HG03064 (cell line): Measurements from ENCODE around the gene PPM1F.
"Not testable (repeated sequence)": the region's sequence is repeated elsewhere in the genome, so short reads cannot be mapped to it uniquely, and the experiment has no call there.

Source experiments
- ATAC-seq: cut with Tn5 transposase; IDR thresholded peaks from one replicate; pipeline ENCODE4 v1.9.1; 2021; ENCODE audit warnings: low read depth; ENCODE audit not compliant: unreplicated experiment

The PPM1F gene

DNA sequence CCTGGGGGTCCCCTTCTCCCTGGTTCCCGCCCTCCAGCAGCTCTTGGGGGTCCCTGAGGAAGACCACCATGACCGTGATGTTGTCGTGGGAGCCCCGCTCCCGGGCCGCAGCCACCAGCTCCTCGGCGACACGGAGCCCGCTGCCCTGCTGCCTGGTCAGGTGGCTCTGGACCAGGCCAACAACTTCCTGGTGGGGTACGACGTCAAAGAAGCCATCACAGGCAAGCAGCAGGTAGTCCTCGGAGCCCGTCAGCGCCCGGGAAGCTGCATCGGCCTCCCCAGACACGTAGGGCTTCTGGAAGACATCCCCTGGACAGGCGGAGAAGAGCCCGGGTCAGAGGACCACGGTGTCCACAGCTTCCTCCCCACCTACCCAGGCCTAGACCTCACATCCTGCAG lies 29.5 kb downstream of the PPM1F start:
- ATAC-seq = no peak

DNA sequence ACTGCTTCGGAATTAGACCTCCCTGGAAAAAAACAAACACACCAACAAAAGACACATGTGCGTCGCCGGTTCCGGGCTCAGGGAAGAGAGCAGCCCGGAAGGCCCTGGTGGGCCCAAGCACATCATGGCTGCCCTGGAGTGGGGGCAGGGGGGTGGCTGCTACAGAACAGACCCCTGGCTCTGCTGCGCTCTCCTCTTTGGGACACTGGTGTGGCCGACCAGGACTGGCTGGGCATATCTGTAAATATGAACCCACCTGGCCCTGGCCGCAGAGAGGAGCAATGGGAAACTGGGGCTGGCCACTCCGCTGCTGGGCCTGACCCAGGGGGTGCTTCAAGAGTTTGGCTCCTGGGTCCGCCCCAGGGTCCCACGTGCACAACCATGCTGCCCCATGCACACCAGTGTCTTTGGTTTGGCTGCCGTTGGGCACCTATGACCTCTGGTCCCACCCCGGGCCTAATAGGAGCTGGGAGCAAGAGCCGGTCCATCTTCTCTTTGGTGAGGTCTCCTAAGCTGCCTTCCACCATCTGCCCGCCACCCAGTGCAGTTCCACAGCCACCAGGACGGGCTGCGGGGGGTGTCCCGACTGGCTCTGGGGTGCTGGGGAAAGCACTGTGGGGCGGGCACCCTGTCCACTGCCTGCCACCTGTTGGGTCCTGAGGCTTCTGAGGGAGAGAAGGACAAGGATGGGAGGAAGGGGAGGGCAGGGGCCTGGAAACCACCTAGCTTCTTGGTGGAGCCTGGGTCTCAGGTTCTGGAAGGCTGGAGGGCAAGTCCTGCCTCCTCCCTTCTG lies 30.1 kb downstream of the PPM1F start:
- ATAC-seq = no peak

DNA sequence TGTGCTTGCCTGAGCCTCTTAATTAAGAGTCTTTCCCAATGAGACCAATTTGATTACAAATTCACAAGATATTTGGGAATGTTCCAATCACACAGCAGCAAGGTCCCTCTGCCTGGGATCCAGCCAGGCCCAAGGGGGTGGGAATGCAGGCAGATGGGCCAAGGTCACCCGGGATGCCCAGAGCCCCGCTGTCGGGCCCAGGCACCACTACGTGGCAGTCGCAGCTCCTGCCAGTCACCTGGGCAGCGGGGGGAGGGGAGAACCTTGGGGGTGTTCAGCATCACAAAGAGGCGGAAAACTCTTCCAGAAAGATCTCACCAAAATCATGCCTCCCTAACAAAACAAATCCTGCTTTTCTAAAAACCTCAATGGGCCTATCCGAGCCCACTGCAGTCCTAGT lies 30.9 kb downstream of the PPM1F start:
- ATAC-seq = no peak

DNA sequence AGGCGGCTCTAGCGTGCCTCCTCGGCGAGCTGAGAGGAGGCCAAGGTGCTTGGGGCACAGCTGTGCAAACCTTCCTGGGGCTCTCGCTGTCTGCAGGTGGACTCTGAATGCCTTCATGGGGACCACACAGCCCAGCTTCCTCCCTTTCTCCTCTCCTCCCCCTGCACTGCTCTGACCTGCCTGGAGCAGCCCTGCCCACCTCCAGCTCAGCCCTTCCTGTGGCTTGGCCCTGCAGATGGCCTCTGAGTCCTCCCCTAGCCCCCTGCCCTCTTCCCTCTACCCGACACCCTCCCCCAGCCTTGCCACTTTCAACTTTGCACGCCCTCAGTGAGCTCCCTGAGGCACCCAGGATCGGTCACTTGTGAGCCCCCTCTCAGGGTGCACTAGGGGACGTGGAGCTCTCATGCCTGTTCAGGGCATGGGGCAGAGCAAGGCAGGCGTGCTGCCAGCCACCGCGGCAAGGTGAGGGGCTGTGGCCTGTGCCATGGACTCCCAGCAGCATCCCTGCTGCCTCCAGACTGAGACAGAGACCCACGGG lies 31.4 kb downstream of the PPM1F start:
- ATAC-seq = no peak

DNA sequence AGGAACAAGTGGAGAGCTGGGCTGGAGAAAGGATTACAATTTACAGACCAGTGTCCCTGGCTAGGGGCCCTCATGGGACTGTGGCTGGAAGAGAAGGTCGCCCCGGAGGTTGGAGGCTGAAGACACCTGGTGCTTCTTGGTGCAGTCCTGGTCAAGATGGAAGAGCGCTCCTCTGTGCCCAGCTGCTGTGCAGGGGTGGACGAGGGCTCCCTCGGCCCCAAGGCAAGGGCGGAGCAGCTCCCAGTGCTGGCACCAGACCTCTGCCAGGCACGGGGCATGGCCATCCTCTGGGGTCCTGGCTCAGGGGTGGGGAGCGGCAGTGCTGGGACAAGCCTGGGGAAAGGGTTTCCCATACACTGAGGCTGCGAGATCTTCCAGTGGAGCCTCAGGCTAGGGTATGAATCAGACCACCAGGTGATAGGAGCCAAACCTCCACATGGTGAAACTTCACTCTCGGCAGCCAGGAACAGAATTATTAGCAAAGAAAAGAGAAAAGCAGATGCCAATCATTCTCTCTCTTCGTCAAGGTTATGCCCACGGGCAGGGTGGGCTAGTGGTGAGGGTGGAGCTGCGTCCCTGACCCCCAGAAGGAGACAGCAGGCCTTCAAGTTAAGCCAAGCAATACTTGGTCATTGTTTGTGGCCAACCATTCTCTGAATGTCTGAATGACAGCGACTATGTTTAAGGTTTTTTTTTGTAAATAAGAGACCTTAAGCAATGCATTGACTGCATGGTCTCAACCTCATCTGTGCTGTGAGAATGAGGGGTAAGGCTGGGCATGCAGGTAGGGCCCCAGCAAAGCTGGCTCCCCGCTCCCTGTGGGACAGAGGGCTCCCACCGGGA lies 32.1 kb downstream of the PPM1F start:
- ATAC-seq = no peak

DNA sequence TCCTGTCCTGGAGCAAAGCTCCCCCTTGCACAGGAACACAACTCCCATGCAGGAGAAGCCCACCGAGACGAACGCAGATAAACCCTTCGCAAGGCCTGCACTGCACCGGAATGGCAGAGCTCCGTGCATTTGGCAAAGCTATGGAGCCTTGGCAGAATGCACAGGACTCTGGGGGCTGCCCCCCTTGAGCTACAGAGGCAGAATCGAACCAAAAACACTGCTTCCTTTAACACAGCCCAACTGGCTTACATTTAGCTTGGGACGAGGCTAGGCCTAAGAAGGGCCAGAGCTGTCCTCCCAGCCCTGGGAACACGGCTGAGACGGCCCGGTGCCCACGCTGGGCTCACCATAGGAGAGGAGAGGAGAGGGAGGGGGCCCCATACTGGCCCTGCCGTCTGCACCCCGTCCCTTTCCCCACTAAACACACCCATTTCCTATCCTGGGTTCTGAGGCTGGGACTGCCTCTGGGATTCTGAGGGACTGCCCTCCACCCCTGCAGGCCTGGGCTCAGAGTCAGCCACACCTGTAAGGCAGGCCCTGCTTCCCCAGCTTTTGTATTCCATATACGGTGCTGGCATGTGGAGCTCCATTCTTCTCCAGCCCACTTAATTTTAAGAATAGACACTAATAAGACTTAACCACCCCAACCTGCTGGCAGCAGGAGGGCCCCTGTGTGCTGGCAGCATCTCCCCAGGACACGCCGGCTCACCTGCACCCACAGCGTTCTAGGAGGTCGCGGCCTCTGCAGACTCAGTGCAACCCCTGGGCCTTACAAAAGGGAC lies 32.9 kb downstream of the PPM1F start:
- ATAC-seq = no peak

DNA sequence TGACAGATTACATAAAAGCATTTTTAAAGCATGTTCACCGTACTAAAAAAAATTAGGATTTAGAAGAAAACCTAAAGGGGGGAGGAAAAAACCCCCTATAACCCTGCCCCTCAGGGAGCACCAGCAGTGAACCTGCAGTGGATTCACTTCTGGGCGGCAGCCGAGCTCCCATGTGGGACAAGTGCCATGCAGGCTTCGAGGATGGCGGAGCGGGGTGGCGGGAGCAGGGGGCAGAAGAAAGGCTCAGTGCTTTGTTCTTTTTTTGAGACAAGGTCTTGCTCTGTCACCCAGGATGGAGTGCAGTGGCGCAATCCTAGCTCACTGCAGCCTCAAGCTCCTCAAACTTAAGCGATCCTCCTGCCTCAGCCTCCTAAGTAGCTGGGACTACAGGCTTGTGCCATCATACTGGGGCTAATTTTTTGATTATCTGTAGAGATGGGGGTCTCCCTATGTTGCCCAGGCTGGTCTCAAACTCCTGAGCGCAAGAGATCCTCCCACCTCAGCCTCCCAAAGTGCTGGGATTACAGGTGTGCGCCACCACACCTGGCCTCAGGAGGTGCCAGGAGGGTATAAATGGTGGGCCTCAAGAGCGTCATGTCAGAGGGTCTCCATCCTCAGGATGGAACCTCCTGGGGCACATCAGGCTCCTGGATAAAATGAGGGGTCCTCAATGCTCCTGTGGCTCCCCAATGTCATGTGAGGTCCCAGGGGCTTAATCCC lies 34.0 kb downstream of the PPM1F start:
- ATAC-seq = no peak

DNA sequence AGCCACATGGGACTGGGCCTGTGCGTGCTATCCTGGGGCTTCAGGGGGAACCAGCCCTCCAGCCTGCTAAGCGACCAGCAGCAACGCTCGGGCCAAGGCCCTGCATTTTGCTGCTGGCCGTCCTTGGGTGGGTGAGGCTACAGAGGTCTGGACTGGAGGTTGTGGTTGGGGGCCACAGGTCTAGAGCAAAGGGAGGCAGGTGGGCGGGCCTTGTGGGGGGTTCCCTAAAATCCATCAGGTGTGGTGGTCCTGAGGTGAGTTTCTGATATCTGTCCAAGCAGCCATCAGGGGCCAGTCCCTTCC lies 34.7 kb downstream of the PPM1F start:
- ATAC-seq = no peak

DNA sequence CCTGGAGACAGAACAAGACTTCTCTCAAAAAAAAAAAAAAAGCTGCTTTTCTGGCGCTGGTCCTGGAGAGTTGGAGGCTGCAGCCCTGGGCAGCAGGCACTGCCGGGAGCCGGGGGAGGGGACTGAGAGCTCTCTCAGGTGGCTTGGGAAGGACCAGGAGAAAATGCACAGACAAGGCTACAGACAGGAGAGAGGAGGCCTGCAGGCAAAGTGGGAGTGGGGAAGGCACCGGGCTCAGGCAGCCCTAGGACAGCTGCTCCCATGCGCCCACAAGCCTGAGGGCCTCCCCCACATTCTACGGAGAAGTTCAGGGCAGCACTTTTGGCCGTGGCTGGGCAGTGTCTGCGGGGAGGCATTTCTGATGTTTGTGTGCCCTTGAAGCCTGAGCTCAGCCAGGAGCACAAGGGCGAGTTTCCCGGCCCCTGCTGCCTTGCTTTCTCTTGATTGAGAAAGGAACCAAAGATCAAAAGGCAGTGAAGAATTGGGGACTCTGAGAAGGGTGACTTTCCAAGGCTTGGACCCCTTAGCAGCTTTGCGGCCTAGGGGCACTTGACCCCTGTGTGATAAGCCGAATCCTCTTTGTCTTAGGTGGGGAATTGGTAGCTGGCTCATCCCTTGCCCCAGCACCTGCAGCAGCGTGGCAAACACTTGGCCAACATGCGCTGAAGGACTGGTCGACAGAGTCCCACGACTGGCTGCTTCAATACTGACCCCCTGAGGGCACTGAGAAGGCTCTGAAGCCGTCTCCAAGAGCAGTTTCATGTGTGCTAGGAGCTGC lies 35.3 kb downstream of the PPM1F start:
- no peak for ATAC-seq

DNA sequence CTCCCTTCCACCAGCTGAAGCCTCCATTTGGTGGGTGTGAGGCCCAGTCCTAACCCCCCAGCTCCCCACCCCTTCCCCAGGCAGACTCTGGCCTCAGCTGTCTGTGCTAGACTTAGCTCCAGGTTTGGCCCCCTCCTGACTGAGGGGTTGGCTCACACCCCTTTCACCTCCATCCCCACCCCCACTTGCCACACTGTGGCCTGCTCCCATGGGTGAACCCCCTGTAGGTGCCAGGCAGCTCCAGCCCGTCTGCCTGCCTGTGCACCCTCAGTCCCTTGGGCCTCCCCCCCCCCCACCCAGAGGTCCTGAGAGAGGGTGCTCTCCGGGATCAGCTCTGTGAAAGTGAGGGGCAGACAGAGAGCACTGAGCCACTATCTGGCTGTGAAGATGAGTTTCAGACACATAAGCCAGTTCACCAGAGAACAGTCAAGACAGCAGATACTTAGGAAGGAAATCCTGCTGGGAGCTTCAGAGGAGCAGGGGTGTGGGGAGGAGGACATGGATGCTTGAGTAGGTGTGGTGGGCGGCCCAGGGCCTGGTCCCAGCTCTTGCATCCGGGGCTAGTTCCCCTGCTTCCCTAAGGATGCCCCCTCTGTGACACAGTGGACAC lies 36.2 kb downstream of the PPM1F start:
- no peak for ATAC-seq

DNA sequence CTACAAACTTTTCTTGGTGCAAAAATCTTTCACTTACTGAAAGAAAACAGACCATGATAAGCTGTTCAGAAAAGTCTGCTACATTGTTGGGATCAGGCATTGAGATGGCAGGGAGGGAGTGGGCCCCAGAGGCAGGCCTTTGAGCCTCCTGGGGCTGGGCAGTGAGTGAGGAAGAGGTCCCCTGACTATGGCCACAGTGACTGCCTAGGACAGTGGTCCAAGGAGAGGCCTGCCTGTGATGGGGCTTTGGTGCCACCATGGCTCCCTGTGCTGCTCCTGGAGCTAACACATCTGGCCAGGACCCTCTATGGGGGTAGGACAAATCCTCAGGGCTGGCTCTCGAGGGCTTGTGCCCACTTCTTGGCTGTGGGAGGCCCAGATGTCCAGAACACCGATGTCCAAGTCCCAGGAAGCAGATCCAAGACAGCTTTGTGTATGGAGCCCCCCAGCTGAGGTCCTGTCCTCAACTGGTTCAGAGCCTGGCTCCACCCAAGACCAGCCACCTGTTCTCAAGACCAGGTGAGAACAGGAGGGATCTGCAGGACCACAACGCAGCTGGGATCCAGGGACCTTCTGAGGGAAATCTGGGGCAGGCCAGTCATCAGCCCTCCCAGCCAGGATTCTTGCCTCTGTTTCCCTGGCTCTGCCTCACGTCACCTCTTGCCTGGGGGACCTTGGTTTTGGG lies 36.9 kb downstream of the PPM1F start:
- ATAC-seq = no peak

DNA sequence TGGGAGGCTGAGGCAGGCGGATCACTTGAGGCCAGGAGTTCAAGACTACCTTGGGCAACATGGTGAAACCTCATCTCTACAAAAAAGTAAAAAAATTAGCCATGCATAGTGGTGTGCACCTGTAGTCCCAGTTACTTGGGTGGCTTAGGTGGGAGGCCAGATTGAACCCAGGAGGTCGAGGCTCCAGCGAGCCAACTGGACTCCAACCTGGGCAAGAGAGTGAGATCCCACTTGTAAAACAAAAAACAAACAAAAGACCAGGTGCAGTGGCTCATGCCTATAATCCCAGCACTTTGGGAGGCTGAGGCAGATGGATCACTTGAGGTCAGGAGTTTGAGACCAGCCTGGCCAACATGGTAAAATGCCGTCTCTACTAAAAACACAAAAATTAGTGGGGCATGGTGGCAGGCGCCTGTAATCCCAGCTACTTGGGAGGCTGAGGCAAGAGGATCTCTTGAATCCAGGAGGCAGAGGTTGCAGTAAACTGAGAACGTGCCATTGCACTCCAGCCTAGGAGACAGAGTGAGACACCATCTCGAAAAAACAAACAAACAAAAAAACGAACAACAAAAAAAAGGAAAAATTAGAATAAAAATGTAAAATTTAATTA lies 38.5 kb downstream of the PPM1F start:
- ATAC-seq = not testable (repeated sequence)

DNA sequence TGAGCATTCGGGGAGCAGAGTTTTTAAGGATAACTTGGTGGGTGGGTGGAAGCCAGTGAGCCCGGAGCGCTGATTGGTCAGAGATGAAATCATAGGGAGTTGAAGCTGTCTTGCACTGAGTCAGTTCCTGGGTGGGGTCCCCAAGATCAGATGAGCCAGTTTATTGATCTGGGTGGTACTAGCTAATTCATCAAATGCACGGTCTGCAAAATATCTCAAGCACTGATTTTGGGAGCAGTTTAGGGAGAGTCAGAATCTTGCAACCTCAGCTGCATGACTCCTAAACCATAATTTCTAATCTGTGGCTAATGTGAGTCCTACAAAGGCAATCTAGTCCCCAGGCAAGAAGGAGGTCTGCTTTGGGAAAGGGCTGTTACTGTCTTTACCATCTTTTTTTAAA lies 42.3 kb downstream of the PPM1F start:
- not testable (repeated sequence) for ATAC-seq

DNA sequence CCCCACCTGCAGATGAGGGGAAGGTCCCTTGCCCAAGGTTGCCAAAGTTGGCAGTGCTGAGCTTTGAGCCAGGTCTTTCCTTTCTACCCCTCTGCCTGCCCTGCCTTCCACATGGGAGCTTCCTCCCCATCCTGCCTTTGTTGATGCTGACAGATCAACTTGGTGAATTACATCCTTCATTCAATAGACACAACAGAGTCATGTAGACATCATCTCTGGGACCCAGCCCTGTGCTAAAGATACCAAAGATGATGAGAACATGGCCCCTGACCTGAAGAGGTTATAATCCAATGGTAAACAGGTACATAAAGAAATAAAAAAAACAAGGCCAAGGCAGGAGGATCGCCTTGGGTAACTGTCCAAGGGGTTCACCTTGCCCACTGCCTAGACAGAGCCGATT lies 42.8 kb downstream of the PPM1F start:
- no peak for ATAC-seq

DNA sequence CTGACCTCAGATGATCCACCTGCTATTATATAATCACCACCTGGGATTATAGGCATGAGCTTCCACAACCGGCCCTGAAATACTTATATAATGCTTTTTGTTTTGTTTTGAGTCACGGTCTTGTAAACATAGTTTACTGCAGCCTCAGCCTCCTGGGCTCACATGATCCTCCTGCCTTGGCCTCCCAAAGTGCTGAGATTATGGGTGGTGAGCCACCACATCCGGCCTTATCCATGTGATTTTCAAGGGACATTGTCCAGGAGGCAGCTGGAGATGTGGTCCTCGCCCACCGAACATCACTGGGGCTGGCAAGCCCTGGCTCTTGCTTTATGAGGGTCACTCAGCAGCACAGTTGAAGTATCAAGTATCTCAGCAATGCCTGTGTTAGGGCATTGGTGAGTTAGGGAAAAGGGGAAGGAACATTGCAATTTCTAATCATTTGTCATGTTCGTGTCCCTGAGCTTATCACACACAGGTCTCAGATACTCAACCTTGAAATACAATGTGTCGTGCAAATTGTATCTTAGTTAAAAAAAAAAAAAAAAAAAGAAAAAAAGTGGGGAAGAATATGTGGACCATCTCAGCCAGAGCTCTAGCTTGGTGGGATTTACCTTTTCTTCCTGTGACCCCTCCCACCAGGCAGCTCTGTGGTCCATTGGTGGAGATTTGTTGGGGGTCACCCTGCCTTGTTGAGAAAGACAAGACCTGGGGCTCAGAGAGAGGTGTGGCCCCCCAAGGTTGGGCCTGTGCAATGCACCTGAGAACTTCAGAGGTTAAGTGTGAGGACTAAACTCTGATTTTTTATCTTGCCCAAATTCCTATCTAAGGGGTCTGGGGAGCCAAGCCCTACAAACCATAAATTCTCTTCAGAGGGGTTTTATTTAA lies 44.8 kb downstream of the PPM1F start:
- ATAC-seq = no peak

DNA sequence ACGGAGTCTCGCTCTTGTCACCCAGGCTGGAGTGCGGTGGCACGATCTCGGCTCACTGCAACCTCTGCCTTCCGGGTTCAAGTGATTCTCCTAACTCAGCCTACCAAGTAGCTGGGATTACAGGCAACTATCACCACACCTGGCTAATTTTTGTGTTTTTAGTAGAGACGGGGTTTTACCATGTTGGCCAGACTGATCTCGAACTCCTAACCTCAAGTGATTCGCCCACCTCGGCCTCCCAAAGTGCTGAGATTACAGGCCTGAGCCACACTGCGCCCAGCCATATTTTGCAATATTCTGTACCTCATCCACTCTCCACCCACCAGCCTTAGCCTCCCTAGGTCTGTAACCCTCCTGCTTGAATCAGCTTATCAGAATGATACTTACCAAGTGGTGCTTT lies 47.4 kb downstream of the PPM1F start:
- ATAC-seq = not testable (repeated sequence)

DNA sequence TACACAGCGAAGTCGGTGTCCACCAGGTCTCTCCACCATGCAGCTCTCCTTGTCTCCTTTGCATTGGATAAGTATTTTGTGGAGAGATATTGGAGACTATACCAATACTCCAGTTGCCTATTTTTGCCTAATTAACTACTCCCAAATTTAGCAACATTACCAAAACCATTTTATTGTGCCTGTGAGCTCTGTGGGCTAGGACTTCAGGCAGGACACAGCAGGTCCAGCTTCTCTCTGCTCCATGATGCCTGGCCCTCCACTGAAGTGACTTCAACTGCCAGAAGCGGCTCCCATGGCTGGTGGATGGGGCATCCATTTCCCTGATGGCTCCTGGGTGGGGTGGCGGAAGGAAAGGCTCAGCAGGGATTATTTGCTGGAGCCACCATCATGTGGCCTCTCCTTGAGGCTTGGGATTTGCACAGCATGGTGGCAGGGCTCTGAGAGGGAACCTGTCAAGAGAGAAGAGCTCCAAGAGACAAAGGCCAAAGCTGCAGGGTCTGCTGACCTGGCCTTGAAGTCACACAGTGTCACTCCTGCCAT lies 48.3 kb downstream of the PPM1F start:
- no peak for ATAC-seq
